ENCODE results near the gene IGFBP6.
A peak's percentile ranks its signal among the peaks of the same experiment; 100 is the strongest.
"Not testable (repeated sequence)": the region's sequence is repeated elsewhere in the genome, so short reads cannot be mapped to it uniquely, and the experiment has no call there.

The IGFBP6 gene

DNA sequence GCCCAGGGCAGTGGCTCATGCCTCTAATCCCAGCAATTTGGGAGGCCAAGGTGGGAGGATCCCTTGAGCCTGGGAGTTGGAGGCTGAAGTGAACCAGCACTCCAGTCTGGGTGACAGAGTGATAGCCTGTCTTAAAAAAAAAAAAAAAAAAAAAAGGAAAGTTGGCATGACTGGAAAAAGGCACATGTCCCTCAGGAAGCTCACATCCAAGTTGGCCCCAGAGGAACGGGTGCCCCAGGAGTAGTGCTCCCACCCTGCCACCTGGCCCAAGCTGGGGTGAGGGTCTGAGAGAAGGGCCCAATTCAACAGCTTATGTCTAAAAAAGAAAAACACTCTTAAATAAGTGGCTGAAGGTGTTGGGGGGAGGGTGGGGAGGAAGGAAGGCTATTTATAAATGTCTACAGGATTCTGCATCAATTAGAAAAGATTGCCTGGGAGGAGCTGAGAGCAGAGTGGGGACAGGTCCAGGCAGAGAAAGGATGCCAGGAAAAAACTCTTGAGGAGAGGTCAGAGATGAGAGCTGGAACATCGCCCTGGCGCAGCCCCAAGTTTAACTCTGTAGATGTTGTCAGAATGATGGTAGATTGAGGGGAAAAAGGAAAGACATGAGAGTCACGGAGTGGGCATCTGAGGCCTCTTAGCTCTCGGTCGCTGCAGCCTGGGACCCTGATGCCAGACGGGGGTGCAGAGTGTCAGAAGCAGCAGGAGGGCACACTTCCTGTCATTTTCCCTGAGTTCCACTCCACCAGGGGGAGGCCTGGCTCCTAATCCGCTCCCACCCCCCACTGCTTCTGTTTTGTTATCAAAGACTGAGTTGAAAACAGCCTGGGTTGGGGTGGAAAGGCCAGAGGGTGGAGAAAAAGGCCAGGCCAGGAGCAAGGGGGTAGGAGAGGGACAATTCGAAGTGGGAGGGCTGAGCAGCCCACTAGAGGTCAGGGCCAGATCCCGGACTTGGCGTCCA is 25.6 kb upstream of the IGFBP6 start:
- no peak for DNase-seq

- no peak for DNase-seq
Measured at GRCh38 chr12:53073881-53074280, 23.6 kb upstream of the IGFBP6 start.

GRCh38 chr12:53074283-53074998 is 23.0 kb upstream of the IGFBP6 start:
- DNase-seq = no peak

GRCh38 chr12:53074999-53075370 is 22.5 kb upstream of the IGFBP6 start:
- no peak for DNase-seq

- DNase-seq = no peak
Measured at GRCh38 chr12:53076461-53076860, 21.0 kb upstream of the IGFBP6 start.

DNA sequence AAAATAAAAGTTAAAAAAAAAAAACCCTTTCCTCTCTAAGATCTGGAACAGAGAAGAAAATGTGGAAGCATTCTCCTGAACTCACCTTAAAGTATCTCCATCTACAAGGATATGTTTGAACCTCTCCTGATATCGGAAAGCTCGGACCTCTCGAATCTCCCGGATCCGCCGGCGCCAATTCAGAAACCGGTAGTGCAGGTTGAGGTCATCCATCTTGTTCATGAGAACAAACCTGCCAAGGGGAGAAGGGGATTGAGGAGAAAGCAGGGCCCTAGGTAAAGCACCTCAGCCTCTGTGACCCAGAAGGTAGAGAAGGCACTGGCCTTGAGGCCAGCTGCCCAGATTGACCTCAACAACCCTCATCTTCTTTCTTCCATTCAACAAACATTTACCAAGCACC is 20.4 kb upstream of the IGFBP6 start:
- DNase-seq = no peak

GRCh38 chr12:53078425-53079225 is 18.8 kb upstream of the IGFBP6 start:
- DNase-seq = no peak

DNA sequence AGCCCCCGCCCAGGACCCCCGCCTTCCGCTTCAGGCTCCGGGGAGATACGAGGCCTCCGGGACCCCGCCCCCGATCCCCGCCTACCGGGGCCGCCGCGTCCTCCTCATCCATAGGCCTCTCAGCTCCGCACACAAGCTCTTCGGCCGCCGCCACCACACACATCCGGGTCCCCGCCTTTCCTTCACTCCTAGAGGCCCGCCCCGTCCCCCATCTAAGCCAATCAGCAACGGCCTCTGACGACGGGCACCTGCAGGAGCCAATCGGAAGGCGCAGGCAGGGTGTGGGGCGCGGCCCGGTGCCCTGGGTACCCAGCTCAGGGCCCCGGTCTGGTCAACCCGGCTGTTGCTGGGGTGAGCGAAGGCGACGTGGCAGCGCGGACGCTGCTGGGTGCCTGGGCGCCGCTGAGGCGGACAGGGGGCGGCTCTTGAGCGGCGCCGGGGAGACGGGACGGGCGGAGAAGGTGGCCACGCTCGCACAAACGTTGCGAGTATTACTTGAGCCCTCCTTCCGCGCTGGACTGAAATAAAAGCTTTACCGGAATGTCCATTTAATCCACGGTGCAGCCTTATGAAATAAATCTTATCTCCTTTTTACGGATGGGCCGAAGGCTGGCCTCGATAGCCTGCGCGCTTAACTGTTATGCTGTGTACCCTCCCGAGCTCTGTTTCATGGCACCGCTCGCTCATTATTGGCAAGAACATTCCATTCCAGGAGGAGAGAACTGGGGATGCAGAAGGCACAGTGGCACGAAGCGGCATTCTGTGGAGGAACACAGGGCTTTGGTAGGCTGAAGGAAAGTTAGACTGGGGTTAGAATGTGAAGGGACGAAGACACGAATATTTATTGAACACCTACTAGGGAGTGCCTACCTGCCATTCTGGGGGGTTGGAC is 18.0 kb upstream of the IGFBP6 start, which contains the start of gene SPRYD3:
TSS of gene SPRYD3 (minus strand) at position 165 of the 892 bp plus-strand sequence. CDS start at position 108, 57 bp downstream.
- DNase-seq = peak; percentile 98

DNA sequence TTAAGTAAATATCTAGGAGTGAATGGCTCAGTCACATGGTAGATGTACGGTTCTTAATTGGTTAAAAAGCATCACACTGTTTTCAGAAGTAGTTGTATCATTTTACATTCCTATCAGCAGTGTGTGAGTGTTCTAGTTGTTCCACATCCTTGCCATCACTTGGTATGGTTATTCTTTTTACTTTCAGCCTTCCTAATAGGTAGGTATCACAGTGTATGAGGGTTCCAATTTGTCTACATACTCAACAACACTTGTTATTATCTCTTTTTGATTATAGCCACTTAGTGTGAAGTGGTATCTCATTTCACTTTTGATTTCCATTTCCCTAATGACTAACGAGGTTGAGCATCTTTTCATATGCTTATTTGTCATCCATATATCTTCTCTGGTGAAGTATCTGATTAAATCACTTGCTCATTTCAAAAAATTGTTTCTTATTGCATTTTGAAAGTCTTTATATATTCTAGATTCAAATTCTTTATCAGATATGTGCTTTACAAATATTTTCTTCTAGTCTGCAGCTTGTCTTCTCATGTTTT is 14.8 kb upstream of the IGFBP6 start:
- no peak for DNase-seq

DNA sequence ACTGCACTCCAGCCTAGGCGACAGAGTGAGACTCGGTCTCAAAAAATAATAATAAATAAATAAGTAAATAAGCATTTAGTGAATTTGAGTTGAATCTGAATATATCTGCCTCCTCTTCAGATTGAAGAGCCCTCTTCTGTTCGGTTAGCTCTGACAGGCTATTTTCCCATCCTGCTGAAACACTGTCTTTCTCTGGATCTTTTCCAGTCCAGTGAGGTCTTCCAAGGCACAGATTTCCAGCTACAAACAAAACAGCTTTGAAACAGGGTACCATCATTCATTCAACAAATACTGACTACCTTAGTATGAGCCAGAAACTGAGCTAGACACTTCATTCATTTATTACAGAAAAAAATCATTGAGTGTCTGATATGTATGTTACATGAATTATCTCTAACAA is 11.1 kb upstream of the IGFBP6 start:
- DNase-seq = no peak

DNA sequence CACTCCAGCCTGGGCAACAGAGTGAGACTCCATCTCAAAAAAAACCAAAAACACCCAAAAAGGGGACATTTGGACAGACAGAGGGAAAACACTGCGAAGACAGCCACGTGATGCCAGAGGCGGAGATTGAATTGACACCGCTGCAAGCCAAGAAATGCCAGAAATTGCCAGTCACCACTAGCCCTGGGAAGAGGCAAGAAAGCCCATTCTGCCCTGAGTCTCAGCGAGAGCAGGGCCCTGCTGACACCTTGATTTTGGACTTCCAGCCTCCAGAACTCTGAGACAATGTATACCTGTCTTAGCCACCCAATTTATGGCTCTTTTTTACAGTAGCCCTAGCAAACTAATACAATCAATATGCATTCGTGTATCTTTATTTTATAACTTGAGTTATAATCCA is 7.4 kb upstream of the IGFBP6 start:
- no peak for DNase-seq

DNA sequence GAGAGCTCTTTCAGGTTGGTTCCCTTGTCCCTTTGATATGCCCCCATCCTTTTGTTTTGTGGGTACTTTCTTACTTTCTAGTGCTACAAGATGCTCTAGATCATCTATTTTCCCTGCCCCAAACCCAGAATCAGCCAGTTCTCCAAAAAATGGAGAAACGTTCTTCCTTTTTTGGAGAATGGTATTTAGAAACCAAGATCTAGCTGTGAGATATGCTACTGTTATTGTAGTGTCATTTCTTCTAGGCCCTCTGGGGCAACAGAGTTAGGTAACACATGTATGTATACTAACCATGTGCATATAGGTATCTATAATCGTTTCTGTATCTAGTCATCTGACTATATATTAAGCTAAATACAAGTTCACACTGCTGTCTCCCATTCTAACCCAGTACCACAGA is 6.9 kb upstream of the IGFBP6 start:
- DNase-seq = no peak

GRCh38 chr12:53091756-53092155 is 5.7 kb upstream of the IGFBP6 start:
- DNase-seq = no peak

DNA sequence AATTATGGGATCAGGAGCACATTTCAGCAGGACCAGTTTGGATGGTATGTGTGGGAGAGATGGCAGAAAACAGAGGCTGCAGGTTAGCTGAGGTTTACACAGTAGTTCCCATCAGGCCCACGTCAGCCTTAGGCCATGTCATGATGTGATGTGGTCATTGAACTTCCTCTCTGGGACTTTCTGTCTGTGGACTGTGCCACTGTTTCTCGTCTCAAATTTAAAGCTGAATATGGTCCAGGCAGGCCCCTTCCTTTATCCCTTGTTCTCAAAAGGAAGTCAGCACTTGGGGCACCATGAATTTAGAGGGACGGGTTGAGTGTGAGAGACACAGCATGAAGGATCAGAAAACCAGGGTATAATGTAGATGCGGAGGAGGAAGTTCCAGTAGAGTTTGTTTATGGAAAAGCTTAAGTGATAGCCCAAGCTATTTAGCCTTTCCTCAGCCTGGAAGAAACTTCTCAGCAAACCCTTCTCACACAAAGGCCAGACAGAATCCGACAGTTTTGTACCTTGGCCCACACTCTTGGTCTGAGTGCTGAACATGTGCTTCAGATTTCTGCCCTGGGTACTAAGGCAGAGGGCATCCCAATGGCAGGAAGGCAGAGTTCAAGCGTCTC is 3.6 kb upstream of the IGFBP6 start:
- DNase-seq = no peak

DNA sequence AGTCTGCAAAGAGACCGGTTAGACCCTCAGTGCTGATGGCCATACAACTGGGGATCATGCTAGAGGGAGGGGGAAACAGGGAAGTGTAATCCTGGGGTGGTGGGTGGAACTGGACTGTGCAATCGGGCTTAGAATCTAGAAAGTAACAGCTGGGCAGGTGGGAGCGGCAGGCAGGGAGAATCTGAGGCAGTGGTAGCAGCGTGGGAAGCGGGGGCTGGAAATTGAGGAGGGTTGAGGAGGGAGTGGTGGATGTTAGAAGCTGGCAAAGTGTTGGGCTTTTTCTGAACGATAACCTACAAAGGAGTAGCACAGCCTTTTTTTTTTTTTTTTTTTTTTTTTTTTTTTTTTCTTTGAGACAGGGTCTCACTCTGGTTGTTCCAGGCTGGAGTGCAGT is 3.1 kb upstream of the IGFBP6 start:
- DNase-seq = no peak

DNA sequence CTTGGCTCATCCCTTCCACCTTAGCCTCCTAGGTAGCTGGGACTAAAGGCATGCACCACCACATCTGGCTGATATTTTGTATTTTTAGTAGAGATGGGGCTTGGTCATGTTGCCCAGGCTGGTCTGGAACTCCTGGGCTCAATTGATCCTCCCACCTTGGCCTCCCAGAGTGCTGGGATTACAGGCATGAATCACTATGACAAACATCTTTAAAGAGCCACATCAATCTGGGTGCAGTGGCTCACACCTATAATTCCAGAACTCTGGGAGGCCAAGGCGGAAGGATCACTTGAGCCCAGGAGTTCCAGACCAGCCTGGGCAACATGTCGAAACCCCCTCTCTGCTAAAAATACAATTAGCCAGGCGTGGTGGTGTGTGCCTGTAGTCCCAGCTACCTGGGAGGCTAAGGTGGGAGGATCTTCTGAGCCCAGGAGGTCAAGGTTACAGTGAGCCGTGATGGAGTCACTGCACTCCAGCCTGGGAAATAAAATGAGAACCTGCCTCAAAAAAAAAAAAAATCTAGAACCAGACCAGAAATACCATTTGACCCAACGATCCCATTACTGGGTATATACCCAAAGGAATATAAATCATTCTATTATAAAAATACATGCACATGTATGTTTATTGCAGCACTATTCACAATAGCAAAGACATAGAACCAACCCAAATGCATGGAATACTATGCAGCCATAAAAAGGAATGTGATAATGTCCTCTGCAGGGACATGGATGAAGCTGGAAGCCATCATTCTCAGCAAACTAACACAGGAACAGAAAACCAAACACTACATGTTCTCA is 2.5 kb upstream of the IGFBP6 start:
- DNase-seq = not testable (repeated sequence)

DNA sequence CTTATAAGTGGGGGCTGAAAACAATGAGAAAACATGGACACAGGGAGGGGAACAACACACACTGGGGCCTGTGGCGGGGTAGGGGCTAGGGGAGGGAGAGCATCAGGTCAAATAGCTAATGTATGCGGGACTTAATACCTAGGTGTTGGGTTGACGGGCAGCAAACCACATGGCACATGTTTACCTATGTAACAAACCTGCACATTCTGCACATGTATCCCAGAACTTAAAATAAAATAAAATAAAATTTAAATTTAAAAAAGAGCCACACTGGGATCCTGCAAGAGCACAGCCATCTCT is 1.9 kb upstream of the IGFBP6 start:
- DNase-seq = not testable (repeated sequence)

- DNase-seq = no peak
Measured at GRCh38 chr12:53096089-53096741, 1.3 kb upstream of the IGFBP6 start.

DNA sequence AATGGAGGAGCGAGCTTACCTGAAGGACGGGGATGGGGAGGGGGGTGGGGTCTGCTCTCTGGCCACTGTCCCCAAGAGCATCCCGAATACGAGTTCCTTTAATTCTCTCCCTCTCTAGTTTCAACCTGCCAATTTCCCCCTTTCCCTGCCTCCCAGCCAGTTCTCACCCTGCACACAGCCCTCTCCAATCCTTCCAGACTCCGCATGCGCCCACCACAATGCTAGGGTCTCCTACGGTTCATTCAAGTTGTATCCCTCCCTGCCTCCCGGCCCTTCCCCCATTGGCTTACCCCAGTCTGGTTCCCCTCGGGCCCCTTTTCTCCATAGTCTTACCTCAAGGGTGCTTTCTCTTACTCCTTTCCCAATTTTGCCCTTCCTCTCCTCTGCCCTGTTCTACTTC is 708 bp upstream of the IGFBP6 start:
- DNase-seq = no peak

DNA sequence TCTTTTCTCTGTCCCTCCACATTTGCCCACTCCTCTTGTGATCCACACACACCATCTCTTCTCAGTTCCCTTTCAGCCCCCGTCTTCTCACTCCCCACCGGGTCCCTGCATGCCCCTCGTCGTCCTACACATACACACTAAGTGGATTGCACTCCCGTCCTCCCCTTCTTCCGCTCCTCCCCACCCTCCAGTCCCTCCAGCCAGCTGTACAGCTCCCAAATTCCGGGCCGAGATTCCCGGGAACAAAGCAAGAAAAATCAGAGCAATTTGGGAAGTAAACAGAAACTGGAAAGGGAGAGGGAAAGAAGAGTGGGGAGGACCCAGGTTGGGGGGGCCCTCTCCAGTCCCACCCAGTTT is 282 bp upstream of the IGFBP6 start:
- DNase-seq = no peak

All from CD4-positive, alpha-beta T cell treated with Interleukin-17A for 1 hour (primary cell).